ENCODE data around the gene FBF1. TPM values are rescaled to one million over a fixed set of nuclear protein-coding genes. Genes with fewer than 3 reads are reported as not detected.
A peak's percentile ranks its signal among the peaks of the same experiment; 100 is the strongest.
"Not testable (repeated sequence)": the region's sequence is repeated elsewhere in the genome, so short reads cannot be mapped to it uniquely, and the experiment has no call there.

Gene FBF1, protein sequence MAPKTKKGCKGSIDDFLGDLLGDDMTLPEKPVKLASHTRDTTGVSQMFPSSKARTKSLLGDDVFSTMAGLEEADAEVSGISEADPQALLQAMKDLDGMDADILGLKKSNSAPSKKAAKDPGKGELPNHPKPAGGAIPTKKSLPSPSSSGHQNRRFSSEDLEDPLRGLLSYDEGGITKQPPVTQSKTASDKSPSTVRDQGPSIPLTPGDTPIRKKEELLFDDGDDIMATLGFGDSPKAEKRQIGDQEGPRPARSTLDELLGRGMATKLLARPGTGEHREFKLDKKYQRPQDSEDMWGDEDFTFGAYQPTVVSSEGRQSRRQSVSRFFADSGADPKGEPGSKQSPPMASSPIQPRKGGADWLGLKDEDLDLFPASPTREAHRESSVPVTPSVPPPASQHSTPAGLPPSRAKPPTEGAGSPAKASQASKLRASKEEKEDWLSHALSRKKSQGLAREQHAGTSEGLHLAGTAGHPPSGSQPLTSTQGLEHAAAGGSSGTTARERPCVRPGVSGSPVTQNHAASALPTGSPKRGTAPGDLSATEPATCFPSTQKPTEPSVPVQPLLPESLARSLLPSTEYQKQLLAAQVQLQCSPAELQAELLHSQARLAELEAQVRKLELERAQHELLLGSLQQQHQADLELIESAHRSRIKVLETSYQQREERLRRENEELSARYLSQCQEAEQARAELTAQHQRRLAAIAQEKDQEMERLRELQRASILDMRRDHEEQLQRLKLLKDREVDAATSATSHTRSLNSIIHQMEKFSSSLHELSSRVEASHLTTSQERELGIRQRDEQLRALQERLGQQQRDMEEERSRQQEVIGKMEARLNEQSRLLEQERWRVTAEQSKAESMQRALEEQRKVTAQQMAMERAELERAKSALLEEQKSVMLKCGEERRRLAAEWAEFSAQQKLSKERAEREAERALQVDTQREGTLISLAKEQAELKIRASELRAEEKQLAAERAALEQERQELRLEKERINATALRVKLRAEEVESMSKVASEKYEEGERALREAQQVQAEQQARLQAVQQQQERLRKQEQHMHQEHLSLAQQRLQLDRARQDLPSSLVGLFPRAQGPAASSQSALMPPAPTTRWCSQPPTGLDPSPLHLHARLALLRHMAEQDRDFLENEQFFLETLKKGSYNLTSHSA
- total RNA-seq, result 6.2 and 11.6 TPM in 2 replicates

DNA sequence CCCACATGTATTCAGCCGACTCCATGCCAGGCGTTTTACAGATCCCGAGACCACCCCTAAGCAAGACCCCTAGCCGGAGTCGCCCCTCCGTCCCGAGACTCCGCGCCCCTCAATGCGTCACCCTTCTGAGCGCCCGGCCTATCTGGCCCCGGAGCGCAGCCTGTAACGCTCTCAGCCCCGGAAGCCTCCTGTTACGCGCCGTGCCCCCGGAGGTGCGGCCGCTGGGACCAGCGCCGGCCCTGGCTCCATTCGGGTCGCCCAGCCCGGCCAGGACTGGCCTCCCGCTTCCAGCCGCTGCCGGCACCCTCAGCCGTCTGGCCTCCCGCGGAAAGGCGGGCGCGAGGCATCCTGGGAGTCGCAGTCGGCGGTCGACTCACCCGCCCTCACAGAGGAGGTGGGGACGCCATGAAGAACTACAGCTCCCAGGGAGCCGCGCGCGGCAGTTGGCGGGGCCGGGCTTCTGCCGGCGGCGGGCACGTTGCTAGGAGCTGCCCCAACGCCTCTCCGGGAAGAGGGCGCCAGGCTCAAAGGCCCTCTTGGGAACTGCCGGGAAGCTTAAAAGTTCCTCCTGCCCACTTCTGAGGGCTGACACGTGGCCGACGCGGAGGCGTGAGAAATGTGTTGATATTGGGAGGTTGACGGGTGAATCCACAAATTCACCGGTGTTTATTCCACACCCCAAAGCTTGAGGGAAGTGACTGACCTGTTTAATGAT is at the start of gene FBF1:
TSS of gene FBF1 (minus strand) at position 316 of the 715 bp plus-strand sequence. CDS start 2,893 bp downstream, outside the sequence.
- DNase-seq, result peak; percentile 96

DNA sequence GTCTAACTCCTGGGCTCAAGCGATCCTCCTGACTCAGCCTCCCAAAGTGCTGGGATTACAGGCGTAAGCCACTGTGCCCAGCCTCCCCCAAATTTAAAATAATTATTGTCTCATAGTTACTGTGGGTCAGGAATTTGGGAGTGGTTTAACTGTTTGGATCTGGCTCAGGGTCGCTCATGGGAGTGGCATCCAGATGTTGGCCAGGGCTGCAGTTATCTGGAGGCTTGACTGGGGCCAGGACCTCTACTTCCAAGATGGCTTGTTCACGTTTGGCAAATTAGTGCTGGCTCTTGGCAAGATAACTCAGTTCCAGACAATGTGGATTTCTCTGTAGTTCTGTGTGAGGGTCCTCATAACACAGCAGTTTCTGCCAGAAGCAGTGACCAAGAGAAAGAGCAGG is 46.2 kb upstream of the FBF1 start:
- DNase-seq, result no peak

DNA sequence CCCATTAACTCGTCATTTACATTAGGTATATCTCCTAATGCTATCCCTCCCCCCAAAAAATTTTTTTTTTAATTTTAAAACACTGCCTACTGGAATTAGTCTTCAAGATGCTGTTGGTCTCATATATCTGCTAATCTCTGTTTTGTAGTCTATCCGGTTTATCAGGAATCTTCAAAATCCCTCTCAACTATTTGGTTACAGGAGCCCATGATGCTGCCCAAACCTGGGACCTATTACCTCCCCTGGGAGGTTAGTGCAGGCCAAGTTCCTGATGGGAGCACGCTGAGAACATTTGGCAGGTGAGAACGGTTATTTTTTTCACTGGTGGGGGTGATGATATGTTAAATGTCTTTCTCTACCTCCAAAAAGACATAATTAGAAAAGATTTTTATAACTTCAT is 45.1 kb upstream of the FBF1 start:
- no peak for DNase-seq

DNA sequence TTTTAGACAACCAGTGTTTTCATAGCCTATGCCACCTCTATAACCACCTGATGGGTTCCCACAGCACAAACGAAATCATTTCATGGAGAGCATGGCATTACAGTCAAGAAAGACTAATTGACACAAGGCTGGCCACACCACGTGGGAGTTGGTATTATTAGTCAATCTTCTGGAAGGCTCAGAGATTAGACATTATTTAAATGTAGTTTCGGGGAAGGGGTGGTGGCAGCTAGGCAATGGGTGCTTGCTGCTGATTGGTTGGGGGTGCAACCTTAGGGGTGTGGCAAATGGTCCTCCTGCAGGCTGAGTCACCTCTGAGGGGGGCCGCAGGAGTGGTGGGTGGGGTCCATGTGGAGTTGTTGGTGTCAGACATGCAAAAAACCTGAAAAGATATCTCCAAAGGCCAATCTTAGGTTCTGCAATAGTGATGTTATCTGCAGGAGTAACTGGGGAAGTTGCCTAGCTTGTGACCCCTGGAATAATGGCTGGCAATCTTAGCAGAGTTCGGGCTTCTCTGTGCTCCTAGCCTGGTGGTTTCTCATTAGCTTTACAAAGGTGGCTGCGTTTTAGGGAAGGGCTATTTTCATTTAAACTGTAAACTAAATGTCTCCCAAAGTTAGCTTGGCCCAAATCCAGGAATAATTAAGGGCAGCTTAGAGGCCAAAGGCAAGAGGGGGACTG is 42.8 kb upstream of the FBF1 start:
- no peak for DNase-seq

DNA sequence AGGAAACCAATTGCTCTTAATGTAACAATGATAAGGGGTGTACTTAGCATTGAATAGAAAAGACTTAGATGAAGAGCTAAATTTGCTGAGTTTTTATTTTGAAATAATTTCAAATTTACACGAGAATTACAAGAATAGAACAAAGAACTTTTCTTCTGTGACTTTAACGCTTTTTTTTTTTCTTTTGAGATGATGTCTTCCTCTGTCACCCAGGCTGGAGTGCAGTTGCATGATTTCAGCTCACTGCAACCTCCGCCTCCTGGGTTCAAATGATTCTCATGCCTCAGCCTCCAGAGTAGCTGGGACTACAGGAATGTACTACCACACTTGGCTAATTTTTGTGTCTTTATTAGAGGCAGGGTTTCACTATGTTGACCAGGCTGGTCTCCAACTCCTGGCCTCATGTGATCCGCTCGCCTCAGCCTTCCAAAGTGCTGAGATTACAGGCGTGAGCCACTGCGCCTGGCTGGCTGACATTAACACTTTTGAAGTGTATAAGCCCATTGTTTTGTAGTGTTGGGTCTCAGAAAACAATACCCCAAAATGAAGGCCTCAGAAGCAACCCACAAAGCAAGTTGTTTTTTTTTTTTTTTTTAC is 40.3 kb upstream of the FBF1 start:
- no peak for DNase-seq

DNA sequence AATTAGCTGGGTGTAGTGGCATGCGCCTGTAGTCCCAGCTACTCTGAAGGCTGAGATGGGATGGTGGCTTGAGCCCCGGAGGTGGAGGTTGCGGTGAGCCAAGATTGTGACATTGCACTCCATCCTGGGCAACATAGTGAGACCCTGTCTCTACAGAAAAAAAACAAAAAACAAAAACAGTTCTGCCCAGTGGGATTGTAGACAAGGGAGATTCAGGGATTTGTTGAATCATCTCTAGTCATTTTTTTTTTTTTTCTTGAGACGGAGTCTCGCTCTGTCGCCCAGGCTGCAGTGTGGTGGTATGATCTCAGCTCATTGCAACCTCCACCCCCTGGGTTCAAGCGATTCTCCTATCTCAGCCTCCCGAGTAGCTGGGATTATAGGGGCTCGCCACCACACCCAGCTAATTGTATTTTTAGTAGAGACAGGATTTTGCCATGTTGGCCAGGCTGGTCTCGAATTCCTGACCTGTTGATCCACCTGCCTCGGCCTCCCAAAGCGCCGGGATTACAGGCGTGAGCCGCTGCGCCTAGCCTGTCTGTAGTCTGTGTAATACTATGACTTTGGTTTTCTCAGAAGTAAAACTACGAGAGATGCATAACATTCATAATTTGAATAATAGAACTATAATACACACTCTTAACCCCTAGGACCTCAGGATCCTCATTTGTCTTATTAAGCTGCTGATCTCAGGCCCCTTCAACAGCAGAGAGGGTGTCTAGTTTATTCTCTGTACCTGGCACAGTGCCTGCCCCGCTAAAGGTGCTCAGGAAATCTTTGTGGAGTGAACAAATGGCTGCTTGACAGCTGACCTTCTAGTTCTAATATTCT is 39.6 kb upstream of the FBF1 start:
- DNase-seq, result peak; percentile 41

DNA sequence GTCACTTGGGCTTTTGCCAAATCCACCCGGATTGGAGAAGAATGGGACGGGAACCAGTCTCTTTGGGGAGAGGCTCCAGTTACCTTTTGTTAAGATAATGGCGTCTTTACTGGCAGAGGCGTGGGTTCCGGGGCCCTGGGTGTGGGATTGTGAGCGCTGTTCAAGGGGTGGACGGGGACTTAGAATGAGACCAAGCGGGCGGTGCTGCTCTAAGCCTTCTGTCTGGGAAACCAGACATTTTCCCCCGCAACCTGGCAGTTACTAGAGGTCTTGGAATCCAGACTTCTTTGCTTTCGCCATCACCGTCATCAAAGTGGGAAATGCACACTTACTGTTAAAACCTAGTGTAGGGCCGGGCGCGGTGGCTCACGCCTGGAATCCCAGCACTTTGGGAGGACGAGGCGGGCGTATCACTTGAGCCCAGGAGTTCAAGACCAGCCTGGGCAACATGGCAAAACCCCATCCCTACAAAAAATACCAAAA is 38.9 kb upstream of the FBF1 start:
- DNase-seq, result no peak

DNA sequence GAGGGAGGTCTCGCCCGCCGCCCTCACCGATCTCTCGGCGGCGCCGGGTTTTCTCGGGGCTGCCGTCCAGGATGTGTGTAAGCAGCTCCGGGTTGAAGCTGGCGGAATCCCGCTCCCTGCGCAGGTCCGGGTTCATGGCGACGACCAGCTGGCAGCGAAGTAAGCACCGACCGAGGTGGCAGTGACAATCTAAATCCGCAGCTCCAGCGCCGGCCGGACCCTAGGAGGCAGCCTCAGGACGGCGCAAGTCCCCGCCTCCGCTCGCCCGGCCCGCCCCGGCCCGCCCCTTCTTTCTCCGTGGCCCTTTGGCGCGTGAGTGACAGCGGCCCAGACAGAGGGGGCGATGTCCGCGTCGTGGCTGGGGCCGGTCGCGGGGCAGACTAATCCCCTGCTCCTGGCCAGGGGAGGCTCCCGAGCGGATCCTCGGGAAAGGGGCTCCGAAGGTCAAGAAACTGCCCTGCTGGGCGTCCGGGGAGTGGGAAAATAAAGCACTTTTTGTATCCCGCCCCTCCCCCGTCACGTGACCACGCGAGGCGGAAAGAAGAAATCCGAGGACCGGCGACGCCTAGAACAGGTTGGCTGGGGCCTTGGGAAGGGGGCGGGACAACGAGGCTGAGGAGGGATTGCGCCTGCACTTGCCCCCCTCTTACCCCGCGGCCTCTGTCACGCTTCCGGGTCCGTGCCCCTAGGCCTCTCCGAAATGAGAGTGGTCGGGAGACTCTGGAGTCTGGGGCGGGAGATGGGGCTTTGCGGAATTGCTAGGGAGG is 38.3 kb upstream of the FBF1 start, which contains the start of the genes ACOX1 and TEN1:
TSS of gene ACOX1 (minus strand) at position 229 of the 767 bp plus-strand sequence. CDS start at position 136, 93 bp downstream.
TSS of gene TEN1 (plus strand) at position 303 of the 767 bp plus-strand sequence. CDS start 6,953 bp downstream, outside the sequence.
- peak; percentile 98 for DNase-seq

DNA sequence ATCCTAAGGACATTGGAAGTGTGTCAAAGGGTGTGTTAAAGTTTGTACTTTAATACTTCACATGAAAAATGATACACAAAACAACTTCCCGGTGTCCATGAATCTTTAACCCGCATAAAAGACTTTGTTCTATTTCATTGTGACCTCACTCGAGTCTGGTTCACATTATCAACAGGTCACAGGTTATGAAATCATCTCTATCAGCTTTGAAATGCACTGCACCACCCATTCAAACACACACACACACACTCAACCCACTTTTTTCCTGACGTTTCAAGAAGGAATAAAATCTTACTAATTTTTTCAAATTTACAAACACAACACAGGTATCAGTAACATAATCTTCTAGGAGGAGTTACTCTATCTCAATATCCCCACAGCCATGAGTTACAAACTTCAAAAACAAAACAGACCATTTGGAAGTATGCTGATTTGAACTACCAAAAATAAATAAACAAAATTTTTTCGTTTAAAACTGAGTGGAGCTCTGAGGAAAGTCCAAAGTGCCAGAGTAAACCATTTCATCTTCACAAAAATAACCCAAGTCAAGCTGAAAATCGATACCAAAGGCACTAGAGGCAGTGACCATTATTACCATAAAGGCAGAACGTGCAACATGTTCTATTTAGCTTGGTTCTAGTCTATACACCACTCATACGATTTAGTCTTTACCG is 35.5 kb upstream of the FBF1 start:
- peak; percentile 32 for DNase-seq

DNA sequence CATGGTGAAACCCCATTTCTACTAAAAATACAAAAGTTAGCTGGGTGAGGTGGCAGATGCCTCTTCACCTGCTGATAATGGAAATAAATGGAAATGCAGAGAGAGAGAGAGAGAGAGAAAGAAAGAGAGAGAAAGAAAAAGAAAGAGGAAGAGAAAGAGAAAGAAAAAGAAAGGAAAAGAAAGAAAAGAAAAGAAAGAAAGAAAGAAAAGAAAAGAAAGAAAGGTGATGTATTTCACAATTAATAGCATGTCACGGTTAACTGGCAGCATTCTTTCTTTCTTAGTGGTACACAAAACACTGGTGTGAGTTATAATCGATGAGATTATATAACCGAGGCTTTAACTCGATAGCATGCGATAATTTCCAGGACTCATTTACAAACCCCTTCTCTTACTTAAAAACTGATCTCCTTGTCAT is 34.9 kb upstream of the FBF1 start:
- no peak for DNase-seq

DNA sequence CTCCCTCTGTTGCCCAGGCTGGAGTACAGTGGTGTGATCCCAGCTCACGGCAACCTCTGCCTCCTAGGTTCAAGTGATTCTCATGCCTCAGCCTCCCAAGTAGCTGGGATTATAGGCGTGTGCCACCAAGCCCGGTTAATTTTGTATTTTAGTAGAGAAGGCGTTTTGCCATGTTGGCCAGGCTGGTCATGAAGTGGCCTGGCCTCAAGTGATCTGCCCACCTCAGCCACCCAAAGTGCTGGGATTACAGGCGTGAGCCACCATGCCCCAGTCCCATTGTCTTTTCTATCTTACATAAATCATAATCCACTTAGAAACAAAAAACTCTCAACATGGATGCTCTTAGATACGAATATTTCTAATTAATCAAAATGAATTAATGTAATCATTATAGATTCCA is 34.3 kb upstream of the FBF1 start:
- DNase-seq, result not testable (repeated sequence)

DNA sequence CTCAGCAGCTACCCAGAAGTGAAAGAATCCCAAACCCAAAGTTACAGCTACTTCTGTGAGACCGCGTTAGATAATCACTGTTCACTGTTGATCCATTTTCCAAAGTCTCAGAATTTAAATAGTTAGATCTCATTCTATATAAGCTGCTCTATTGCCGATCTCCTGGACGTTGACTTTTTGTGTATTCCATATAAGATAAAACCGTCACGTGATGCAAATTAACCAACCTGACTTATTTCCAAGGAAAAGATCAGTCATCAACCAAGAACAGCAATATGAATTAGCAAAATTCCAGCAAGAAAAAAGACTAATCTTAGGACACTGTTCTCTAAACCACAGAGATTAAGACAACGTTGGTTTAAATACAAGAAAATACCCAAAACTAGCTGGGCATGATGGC is 29.8 kb upstream of the FBF1 start:
- DNase-seq, result no peak

DNA sequence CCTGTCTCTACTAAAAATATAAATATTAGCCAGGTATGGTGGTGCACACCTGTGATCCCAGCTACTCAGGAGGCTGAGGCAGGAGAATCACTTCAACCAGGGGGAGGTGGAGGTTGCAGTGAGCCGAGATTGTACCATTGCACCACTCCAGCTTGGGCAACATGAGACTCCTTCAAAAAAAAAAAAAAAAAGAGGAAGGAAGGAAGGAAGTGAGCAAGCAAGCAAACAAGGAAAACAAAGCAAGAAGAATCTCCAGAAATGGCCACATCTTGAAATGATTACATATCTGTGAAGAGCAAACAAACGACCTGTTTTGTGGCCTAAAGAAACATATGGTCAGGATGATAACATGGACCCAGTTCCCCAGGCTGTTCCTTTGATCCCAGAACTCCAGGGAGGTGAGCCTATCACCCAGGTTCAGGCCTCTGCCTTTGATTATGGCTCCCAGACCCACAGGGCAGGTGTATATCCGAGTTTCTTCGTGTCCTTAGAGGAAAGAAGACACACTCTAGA is 29.2 kb upstream of the FBF1 start:
- peak; percentile 66 for DNase-seq

DNA sequence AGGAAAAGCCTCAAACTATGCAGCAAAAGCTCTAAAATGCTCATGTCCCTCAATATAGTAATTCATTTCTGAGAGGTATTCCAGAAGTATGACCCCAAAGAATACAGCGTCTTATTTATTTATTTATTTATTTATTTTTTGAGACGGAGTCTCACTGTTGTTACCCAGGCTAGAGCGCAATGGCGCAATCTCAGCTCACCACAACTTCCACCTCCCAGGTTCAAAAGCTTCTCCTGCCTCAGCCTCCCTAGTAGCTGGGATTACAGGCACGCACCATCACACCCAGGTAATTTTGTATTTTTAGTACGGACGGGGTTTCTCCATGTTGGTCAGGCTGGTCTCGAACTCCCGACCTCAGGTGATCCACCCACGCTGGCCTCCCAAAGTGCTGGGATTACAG is 28.2 kb upstream of the FBF1 start:
- DNase-seq, result not testable (repeated sequence)

DNA sequence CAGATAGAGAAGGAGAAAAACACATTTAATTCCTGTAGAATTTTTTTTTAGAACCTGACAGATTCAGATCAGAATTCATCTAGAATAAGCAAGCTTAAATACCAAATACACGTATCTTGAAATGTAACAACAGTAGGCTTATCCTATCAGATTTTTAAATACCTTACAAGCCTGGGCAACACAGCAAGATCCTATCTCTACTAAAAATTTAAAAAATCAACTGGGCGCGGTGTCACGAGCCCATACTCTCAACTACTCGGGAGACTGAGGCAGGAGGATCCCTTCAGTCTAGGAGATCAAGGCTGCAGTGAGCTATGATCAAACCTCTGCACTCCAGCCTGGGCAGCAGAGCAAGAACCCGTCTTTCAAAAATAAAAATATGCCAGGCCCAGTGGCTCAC is 24.6 kb upstream of the FBF1 start:
- no peak for DNase-seq

DNA sequence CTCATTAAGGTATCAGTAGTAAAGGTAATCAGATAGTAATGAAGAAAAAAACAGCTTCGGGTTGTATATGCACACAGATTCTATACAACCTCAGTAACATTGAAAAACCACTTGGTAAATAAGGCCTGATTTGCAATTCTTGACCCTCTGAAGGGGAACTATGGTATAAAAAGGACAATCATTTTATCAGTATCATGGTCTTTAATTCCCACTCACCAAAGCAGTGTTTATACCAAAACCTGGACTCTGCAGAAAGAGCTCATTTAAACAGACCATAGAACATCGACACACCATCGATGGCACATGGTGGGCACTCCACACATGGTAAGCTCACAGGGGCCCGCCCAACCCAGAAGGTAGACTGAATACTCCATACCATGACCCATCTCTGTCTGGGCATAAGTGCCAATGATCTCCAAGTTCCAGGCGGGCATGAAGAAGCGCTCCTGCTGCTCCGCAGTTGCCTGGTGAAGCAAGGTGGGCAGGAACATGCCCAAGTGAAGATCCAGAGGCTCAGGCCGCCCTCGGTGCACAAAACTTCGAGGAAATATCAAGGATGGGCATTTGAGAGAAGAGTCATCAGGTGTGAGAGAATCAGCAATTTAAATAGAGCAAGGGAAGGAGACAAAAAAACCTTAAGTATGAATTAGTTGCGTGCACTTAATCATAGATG is 19.1 kb upstream of the FBF1 start:
- DNase-seq, result no peak

DNA sequence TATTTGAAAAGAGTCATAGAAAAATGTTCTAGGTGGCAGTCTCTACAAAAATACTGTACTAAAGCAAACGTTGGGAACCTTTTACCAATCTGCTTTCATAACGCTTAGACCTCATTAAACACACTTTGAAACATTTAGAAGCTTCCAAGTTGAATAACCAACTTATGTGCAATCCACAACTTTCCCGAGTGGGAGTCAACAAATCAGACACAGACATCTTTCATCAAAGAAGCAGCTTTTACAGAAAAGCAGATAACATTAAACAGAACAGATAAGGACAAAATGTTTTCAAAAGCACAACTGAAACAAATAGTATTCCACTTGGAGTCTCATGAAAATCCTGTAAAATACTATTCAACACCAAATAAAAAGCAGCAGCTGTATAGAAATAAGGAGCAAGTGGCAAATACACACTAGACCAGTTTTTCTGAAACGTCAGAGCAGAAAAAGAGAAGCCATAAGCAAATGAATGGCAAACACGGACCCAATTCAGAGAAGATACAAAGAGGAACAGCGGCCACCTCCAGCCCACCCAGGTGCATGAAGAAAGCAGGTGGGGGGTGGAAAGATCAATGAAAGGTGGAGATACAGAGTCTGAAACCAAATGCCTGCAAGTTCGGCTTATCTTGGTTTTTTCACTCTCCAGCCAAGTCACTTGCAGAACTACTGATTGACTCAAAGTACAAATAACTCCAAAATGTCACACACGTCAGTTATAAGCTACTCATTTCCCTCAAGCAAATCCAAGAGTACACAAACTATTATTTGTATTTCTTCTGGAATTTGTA is 18.4 kb upstream of the FBF1 start:
- no peak for DNase-seq

All from dermis blood vessel endothelial cell (primary cell).